Ovary (tissue), 3 donors: ENCODE data around the gene CELF2.

Experiments
- EP300 ChIP-seq: sonication (generic); formaldehyde crosslinking; IDR thresholded peaks from one replicate; pipeline ENCODE4 v1.6.1; 2017; ENCODE audit warnings: antibody characterized with exemption
- POLR2A ChIP-seq: fragments of 450-650 bp; IDR thresholded peaks from one replicate; pipeline ENCODE4 v1.6.1; 2017; ENCODE audit warnings: antibody characterized with exemption, mild to moderate bottlenecking, moderate library complexity
- TF ChIP-seq, protein P1 (sequence below), 3 donors: fragments of 450-650 bp in 2 of 3; fragments of 200-600 bp in 1 of 3; IDR thresholded peaks; one replicate each; pipeline versions ENCODE4 v1.5.1 to v1.8.0; 2016 to 2022; ENCODE audit warnings: antibody characterized with exemption in 3 of 3, mild to moderate bottlenecking in 1 of 3
- donor health status: DM: no; HTN: no; CAD: no.

DNA sequence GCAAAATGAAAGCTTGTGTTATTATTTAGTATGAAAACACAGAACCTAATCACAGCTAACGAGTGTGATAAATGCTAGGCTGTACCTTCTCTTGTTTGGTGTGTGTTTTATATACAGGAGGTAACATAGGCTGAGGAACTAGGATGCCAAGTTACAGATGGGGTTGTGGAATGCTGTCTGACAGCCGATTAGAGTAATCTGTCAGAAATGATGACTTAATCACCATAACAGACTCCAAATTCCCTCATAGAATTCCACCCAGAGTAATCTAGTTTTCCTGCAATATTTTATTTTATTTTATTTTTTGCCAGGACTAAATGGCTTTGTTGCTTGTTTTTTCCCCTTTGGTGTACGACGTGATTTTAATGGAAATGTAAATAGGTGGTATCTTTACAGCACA, 221.2 kb downstream of the CELF2 start:
- TF ChIP-seq EP300 (no peak), POLR2A (no peak)
- TF ChIP-seq, protein P1, sequence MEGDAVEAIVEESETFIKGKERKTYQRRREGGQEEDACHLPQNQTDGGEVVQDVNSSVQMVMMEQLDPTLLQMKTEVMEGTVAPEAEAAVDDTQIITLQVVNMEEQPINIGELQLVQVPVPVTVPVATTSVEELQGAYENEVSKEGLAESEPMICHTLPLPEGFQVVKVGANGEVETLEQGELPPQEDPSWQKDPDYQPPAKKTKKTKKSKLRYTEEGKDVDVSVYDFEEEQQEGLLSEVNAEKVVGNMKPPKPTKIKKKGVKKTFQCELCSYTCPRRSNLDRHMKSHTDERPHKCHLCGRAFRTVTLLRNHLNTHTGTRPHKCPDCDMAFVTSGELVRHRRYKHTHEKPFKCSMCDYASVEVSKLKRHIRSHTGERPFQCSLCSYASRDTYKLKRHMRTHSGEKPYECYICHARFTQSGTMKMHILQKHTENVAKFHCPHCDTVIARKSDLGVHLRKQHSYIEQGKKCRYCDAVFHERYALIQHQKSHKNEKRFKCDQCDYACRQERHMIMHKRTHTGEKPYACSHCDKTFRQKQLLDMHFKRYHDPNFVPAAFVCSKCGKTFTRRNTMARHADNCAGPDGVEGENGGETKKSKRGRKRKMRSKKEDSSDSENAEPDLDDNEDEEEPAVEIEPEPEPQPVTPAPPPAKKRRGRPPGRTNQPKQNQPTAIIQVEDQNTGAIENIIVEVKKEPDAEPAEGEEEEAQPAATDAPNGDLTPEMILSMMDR (IDR thresholded peaks at IDR 0.05), result no peak
